ENCODE data around the gene RAD21L1.

Gene RAD21L1

DNA sequence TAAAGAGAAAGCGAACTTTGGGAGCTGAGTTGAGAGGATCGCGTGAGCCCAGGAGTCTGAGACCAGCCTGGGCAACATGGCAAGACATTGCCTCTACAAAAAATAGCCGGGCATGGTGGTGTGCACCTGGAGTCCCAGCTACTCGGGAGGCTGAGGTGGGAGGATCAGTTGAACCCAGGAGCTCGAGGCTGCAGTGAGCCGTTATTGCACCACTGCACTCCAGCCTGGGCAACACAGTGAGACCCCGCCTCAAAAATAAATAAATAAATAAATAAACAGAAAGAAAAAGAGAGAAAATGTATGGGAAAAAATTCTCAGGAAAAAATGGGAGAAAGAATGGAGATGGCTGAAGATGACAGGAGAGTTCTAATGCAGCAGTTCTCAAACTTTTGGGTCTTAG is 20.0 kb upstream of the RAD21L1 start:
- TF ChIP-seq, protein P1, sequence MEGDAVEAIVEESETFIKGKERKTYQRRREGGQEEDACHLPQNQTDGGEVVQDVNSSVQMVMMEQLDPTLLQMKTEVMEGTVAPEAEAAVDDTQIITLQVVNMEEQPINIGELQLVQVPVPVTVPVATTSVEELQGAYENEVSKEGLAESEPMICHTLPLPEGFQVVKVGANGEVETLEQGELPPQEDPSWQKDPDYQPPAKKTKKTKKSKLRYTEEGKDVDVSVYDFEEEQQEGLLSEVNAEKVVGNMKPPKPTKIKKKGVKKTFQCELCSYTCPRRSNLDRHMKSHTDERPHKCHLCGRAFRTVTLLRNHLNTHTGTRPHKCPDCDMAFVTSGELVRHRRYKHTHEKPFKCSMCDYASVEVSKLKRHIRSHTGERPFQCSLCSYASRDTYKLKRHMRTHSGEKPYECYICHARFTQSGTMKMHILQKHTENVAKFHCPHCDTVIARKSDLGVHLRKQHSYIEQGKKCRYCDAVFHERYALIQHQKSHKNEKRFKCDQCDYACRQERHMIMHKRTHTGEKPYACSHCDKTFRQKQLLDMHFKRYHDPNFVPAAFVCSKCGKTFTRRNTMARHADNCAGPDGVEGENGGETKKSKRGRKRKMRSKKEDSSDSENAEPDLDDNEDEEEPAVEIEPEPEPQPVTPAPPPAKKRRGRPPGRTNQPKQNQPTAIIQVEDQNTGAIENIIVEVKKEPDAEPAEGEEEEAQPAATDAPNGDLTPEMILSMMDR (IDR thresholded peaks at IDR 0.05; ENCODE audit: borderline replicate concordance, insufficient read depth, low read depth, low read length), result no peak
- no peak overlapping the region for H3K4me3 ChIP-seq (ENCODE audit: low read depth, low read length)

DNA sequence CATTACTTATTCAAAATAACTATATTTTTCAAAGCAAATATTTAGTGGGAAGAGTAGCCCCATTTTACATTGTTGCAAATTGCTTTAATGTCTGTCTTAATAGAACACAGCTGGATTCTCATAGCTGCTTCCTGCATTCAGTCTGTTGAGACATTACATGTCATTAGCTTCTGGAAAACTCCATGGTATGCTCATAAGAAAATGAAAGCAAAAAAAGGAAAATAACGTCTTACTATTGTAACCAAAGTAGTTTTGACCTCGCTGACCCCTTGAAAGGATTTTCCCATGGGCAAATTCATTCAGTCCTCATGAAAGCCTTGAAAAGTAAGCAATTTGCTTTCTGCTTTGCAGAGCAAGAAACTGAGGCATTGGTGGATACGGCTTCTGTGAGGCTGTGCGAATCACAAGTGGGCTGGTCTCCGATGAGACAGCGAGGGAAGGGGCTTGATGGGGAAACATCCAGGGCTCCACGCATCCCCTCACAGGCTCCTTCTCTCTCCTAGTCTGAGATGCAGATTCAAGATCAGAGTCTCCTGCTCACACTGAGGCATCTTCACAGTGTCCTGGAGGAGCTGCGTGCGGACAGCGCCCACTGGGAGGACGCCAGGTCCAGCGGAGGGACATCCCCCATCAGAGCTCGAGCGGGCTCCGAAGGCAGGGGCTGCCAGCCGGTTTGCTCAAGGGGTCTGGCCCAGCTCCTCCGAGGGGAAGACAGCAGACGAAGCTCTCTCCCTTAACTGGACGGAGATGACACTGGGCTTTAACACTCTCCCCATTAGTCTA is 19.3 kb upstream of the RAD21L1 start:
- H3K4me3 ChIP-seq (ENCODE audit: low read depth, low read length), result no peak overlapping the region
- TF ChIP-seq, protein P1 (IDR thresholded peaks at IDR 0.05; ENCODE audit: borderline replicate concordance, insufficient read depth, low read depth, low read length), result no peak

DNA sequence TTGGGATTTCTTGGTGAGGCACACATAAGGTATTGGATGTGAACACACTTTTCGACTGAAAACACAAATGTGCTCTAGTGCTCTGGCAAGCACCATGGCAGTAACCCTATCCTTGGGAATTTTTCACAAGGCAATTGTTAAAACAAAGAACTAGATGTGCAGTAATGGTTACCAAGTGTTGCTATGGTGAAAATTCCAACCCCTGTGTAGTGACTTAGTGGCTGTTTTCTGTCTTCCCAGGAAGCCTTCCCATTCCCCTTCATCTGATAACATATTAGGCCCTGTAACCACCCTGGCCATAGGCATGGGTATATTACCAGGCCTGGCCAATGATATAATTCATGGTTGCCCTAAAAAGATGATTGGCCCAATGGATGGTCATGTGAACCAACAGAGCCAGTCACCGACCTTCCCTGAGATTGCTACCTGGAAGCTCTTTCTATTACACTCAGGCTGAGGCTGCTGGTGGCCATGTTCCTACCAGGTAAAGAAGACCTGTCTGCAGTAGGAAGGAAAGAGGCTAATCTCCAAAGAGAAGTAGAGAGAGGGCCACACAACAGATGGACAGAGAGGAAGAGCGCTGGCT is 18.5 kb upstream of the RAD21L1 start:
- no peak overlapping the region for H3K4me3 ChIP-seq (ENCODE audit: low read depth, low read length)
- TF ChIP-seq, protein P1 (IDR thresholded peaks at IDR 0.05; ENCODE audit: borderline replicate concordance, insufficient read depth, low read depth, low read length), result no peak

DNA sequence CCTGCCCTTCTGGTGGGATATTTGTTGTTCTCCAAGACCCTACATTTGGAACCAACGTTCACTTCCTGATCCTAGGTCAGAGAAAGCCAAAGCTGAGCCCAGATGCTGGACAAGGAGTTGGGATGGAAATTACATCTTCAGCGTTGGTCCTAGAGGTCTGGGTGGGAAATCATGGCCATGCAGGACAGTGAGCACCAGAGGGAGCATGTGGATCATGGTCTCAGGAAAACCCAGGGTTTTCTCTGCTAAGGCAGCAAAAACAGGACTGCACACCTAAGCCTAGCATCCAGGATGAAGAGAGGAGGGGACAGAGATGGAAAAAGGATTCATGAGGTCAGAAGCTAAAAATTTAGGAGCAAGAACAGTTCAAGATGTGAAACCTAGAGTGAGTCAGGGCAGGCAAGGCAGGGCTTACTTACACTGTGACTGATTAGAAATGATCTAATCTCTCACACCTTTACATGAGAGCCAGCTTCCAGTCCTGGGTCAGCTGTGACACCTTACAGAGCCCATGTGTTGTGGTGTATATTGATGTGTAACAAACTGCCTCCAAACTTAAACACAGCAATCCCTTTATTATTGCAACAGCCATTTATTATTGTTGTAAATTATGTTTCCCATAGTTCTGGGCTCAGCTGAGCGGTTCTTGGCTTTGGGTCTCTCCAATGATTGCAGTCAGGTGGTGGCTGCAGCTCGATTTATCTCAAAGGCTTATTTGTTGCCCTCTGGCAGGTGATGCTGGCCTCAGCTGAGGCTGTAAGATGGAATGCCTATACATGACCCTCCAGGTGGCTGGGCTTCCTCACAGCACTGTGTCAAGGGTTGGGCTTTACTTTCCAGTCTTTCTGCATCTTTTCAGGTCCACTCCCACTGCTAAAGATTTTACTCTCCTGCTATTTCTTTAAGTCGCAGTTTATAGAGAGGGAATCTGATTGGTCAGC is 16.1 kb upstream of the RAD21L1 start:
- TF ChIP-seq, protein P1 (IDR thresholded peaks at IDR 0.05; ENCODE audit: borderline replicate concordance, insufficient read depth, low read depth, low read length), result no peak
- H3K4me3 ChIP-seq (ENCODE audit: low read depth, low read length), result no peak overlapping the region

DNA sequence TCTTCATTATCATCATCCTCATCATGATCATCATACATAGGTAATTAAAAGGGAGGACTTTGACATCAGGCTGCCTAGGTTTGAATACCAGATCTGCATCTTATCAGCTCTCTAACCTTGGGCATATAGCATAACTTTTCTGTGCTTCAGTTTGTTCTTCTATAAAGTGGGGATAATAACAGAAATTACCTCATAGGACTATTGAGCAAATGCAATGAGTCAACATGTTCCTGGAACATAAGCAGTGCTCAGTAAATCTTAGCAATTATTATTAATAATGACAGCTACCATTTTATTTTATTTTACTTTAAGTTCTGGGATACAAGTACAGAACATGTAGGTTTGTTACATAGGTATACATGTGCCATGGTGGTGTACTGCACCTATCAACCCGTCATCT is 15.3 kb upstream of the RAD21L1 start:
- H3K4me3 ChIP-seq (ENCODE audit: low read depth, low read length), result no peak overlapping the region
- TF ChIP-seq, protein P1 (IDR thresholded peaks at IDR 0.05; ENCODE audit: borderline replicate concordance, insufficient read depth, low read depth, low read length), result no peak

DNA sequence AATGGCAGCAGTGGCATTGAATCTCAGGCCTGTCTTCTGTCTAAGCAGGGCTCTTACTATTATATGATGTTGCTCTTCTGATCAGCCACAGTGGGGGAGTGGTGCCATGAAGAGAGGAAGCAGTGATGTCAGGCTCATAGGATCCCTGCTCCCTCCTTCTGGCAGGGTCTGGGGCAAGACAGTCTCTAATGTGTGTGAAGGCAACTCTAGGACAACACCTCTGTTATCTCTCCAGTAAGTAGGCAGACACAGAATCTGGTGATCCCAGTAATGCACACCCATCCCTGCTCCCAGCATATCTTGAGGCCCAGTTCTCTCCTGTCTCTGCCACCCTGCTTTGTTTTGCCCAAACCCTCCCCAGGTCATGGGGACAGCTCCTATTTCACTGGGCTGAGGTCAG is 13.8 kb upstream of the RAD21L1 start:
- no peak overlapping the region for H3K4me3 ChIP-seq (ENCODE audit: low read depth, low read length)
- TF ChIP-seq, protein P1 (IDR thresholded peaks at IDR 0.05; ENCODE audit: borderline replicate concordance, insufficient read depth, low read depth, low read length), result no peak
